GM12878 (cell line): ENCODE results near the gene SKIL.

Source experiments
- EP300 ChIP-seq, 2 experiments: fragments of 150-350 bp in 1 of 2; IDR thresholded peaks; 2 replicates each; pipeline ENCODE4 v1.6.1; 2011 to 2012; ENCODE audit warnings: low read depth in 2 of 2, low read length in 2 of 2, borderline replicate concordance in 1 of 2, improper control_type of control experiment in 1 of 2, inconsistent platforms in 1 of 2; ENCODE audit not compliant: control insufficient read depth in 1 of 2
- KDM1A ChIP-seq: fragments of 200-600 bp; sonication (generic); IDR thresholded peaks from 2 replicates; pipeline ENCODE4 v1.6.1; 2016; ENCODE audit warnings: borderline replicate concordance
- TAF1 ChIP-seq: IDR thresholded peaks from 2 replicates; pipeline ENCODE4 v1.6.1; 2011; ENCODE audit warnings: mild to moderate bottlenecking, low read depth, low read length, borderline replicate concordance
- ZSCAN29 ChIP-seq: fragments of 450-650 bp; IDR thresholded peaks from 2 replicates; pipeline ENCODE4 v1.6.1; 2017; ENCODE audit warnings: mild to moderate bottlenecking, moderate library complexity
- TF ChIP-seq, protein P1 (sequence below): fragments of 450-650 bp; IDR thresholded peaks from 2 replicates; pipeline ENCODE4 v1.6.1; 2016; ENCODE audit warnings: mild to moderate bottlenecking, moderate library complexity, borderline replicate concordance
- TF ChIP-seq, protein P2 (sequence below): fragments of 450-650 bp; formaldehyde crosslinking; IDR thresholded peaks from 2 replicates; pipeline ENCODE4 v1.5.0; 2022; ENCODE audit warnings: mild to moderate bottlenecking, missing genetic modification characterization

DNA sequence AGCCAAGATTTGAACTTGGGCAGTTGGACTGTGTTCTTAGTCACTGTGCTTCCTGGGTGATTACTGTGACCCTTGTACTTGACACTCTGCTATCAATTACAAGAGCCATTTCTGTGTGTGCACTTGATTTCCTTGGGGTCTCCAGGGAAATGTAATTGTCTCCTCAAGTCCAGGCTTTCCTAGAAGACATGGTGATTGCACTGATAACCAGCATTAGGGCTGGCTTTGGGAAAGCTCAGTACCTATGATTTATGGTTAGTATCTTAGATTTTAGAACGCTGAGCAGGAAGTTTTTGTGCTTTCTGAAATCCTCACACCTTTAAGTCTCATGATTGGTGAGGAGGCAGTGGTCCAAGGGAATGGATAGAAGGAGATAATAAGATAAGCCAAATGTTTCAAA lies 59.6 kb downstream of the SKIL start:
- TF ChIP-seq EP300 (IDR thresholded peaks at IDR 0.05; ENCODE audit: borderline replicate concordance in 1 of 2, control insufficient read depth in 1 of 2, low read depth in 2 of 2, low read length in 2 of 2) (no peak), ZSCAN29 (no peak), TAF1 (no peak), KDM1A (no peak)
- TF ChIP-seq, protein P1, sequence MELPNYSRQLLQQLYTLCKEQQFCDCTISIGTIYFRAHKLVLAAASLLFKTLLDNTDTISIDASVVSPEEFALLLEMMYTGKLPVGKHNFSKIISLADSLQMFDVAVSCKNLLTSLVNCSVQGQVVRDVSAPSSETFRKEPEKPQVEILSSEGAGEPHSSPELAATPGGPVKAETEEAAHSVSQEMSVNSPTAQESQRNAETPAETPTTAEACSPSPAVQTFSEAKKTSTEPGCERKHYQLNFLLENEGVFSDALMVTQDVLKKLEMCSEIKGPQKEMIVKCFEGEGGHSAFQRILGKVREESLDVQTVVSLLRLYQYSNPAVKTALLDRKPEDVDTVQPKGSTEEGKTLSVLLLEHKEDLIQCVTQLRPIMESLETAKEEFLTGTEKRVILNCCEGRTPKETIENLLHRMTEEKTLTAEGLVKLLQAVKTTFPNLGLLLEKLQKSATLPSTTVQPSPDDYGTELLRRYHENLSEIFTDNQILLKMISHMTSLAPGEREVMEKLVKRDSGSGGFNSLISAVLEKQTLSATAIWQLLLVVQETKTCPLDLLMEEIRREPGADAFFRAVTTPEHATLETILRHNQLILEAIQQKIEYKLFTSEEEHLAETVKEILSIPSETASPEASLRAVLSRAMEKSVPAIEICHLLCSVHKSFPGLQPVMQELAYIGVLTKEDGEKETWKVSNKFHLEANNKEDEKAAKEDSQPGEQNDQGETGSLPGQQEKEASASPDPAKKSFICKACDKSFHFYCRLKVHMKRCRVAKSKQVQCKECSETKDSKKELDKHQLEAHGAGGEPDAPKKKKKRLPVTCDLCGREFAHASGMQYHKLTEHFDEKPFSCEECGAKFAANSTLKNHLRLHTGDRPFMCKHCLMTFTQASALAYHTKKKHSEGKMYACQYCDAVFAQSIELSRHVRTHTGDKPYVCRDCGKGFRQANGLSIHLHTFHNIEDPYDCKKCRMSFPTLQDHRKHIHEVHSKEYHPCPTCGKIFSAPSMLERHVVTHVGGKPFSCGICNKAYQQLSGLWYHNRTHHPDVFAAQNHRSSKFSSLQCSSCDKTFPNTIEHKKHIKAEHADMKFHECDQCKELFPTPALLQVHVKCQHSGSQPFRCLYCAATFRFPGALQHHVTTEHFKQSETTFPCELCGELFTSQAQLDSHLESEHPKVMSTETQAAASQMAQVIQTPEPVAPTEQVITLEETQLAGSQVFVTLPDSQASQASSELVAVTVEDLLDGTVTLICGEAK, result no peak
- TF ChIP-seq, protein P2, sequence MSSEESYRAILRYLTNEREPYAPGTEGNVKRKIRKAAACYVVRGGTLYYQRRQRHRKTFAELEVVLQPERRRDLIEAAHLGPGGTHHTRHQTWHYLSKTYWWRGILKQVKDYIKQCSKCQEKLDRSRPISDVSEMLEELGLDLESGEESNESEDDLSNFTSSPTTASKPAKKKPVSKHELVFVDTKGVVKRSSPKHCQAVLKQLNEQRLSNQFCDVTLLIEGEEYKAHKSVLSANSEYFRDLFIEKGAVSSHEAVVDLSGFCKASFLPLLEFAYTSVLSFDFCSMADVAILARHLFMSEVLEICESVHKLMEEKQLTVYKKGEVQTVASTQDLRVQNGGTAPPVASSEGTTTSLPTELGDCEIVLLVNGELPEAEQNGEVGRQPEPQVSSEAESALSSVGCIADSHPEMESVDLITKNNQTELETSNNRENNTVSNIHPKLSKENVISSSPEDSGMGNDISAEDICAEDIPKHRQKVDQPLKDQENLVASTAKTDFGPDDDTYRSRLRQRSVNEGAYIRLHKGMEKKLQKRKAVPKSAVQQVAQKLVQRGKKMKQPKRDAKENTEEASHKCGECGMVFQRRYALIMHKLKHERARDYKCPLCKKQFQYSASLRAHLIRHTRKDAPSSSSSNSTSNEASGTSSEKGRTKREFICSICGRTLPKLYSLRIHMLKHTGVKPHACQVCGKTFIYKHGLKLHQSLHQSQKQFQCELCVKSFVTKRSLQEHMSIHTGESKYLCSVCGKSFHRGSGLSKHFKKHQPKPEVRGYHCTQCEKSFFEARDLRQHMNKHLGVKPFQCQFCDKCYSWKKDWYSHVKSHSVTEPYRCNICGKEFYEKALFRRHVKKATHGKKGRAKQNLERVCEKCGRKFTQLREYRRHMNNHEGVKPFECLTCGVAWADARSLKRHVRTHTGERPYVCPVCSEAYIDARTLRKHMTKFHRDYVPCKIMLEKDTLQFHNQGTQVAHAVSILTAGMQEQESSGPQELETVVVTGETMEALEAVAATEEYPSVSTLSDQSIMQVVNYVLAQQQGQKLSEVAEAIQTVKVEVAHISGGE (CRISPR knock-in tag), result no peak
